H9 (cell line): ENCODE measurements around the gene DCBLD1. TPM values are rescaled to one million over a fixed set of nuclear protein-coding genes. Genes with fewer than 3 reads are reported as not detected.

ENCODE experiments used
- DNase-seq: peaks from one replicate; pipeline ENCODE4 v3.0.0-alpha.2; 2017
- H2AFZ ChIP-seq: one replicate; pipeline ENCODE4 v1.6.1; 2013; ENCODE audit warnings: mild to moderate bottlenecking, low read length, control low read depth, moderate library complexity
- H2AK5ac ChIP-seq: 2 replicates; pipeline ENCODE4 v1.6.1; 2013; ENCODE audit warnings: low read length, control low read depth, mixed read lengths; ENCODE audit not compliant: insufficient read length
- H2BK120ac ChIP-seq: one replicate; pipeline ENCODE4 v1.6.1; 2013; ENCODE audit warnings: low read depth, mild to moderate bottlenecking, low read length, control low read depth, inconsistent platforms; ENCODE audit not compliant: poor library complexity, severe bottlenecking
- H2BK12ac ChIP-seq: 2 replicates; pipeline ENCODE4 v1.6.1; 2013; ENCODE audit warnings: low read length, control low read depth, mixed read lengths, low read depth; ENCODE audit not compliant: insufficient read length
- H2BK15ac ChIP-seq: 2 replicates; pipeline ENCODE4 v1.6.1; 2013; ENCODE audit warnings: low read depth, low read length, control low read depth
- H2BK20ac ChIP-seq: one replicate; pipeline ENCODE4 v1.6.1; 2013; ENCODE audit warnings: low read depth, mild to moderate bottlenecking, low read length, control low read depth, inconsistent platforms; ENCODE audit not compliant: poor library complexity, severe bottlenecking
- H2BK5ac ChIP-seq: 2 replicates; pipeline ENCODE4 v1.6.1; 2013; ENCODE audit warnings: low read length, control low read depth, mixed read lengths; ENCODE audit not compliant: insufficient read length
- H3K14ac ChIP-seq: 2 replicates; pipeline ENCODE4 v1.6.1; 2013; ENCODE audit warnings: low read length, control low read depth; ENCODE audit not compliant: insufficient read depth
- H3K18ac ChIP-seq: 2 replicates; pipeline ENCODE4 v1.6.1; 2013; ENCODE audit warnings: low read depth, mild to moderate bottlenecking, mixed read lengths, low read length, control low read depth; ENCODE audit not compliant: insufficient read length
- H3K23ac ChIP-seq: 2 replicates; pipeline ENCODE4 v1.6.1; 2013; ENCODE audit warnings: low read length, control low read depth, mixed read lengths, low read depth; ENCODE audit not compliant: insufficient read length
- H3K23me2 ChIP-seq: 2 replicates; pipeline ENCODE4 v1.6.1; 2013; ENCODE audit warnings: low read depth, mild to moderate bottlenecking, mixed read lengths, low read length, control low read depth; ENCODE audit not compliant: insufficient read length, poor library complexity, severe bottlenecking
- H3K27ac ChIP-seq: 2 replicates; pipeline ENCODE4 v1.5.1; 2013; ENCODE audit warnings: low read length, control low read depth, mixed read lengths, low read depth; ENCODE audit not compliant: insufficient read length
- H3K27me3 ChIP-seq: 2 replicates; pipeline ENCODE4 v1.6.1; 2013; ENCODE audit warnings: low read length, control low read depth, inconsistent platforms; ENCODE audit not compliant: insufficient read depth
- H3K4ac ChIP-seq: 2 replicates; pipeline ENCODE4 v1.6.1; 2013; ENCODE audit warnings: low read depth, mild to moderate bottlenecking, control low read depth, inconsistent platforms, low read length, moderate library complexity
- H3K4me1 ChIP-seq: 2 replicates; pipeline ENCODE4 v1.6.1; 2013; ENCODE audit warnings: low read length, control low read depth, inconsistent platforms; ENCODE audit not compliant: insufficient read depth
- H3K4me2 ChIP-seq: 2 replicates; pipeline ENCODE4 v1.6.1; 2013; ENCODE audit warnings: low read length, control low read depth, mixed read lengths; ENCODE audit not compliant: insufficient read length, insufficient read depth
- H3K56ac ChIP-seq: 2 replicates; pipeline ENCODE4 v1.6.1; 2013; ENCODE audit warnings: low read depth, mild to moderate bottlenecking, mixed read lengths, low read length, control low read depth; ENCODE audit not compliant: insufficient read length
- H3K79me1 ChIP-seq: 2 replicates; pipeline ENCODE4 v1.6.1; 2013; ENCODE audit warnings: low read depth, mild to moderate bottlenecking, moderate library complexity, low read length, control low read depth, inconsistent platforms; ENCODE audit not compliant: insufficient read depth, poor library complexity, severe bottlenecking
- H3K79me2 ChIP-seq: 2 replicates; pipeline ENCODE4 v1.6.1; 2013; ENCODE audit warnings: low read length, control low read depth, inconsistent platforms; ENCODE audit not compliant: insufficient read depth
- H3K9ac ChIP-seq: 2 replicates; pipeline ENCODE4 v1.6.1; 2013; ENCODE audit warnings: low read length, control low read depth, mixed read lengths; ENCODE audit not compliant: insufficient read length; ENCODE audit errors: extremely low read depth
- H3K9me3 ChIP-seq: one replicate; pipeline ENCODE4 v1.6.1; 2013; ENCODE audit warnings: low read depth, low read length, inconsistent platforms; ENCODE audit not compliant: control insufficient read depth
- H3T11ph ChIP-seq: one replicate; pipeline ENCODE4 v1.6.1; 2013; ENCODE audit warnings: mild to moderate bottlenecking, low read length, control low read depth, inconsistent platforms
- H4K20me1 ChIP-seq: one replicate; pipeline ENCODE4 v1.6.1; 2013; ENCODE audit not compliant: control insufficient read depth, insufficient read length, insufficient read depth
- H4K5ac ChIP-seq: 2 replicates; pipeline ENCODE4 v1.6.1; 2013; ENCODE audit warnings: low read depth, mild to moderate bottlenecking, mixed read lengths, low read length, control low read depth; ENCODE audit not compliant: insufficient read length
- H4K8ac ChIP-seq: replicated peaks from 2 replicates; pipeline ENCODE4 v1.6.1; 2013; ENCODE audit warnings: low read length, control low read depth, mixed read lengths, low read depth; ENCODE audit not compliant: insufficient read length
- H4K91ac ChIP-seq: 2 replicates; pipeline ENCODE4 v1.6.1; 2013; ENCODE audit warnings: low read depth, mild to moderate bottlenecking, moderate library complexity, mixed read lengths, low read length, control low read depth; ENCODE audit not compliant: insufficient read length
- H3K27ac Mint-ChIP-seq, 3 experiments: 2 replicates in 2 of 3; 3 replicates in 1 of 3; pipeline ENCODE4 v1.8.0; 2020 to 2021; ENCODE audit warnings: mixed read lengths in 3 of 3, mild to moderate bottlenecking in 1 of 3, moderate library complexity in 1 of 3
- H3K27me3 Mint-ChIP-seq: 2 replicates; pipeline ENCODE4 v1.8.0; 2021; ENCODE audit warnings: low read depth, mild to moderate bottlenecking, moderate library complexity, mixed read lengths
- H3K36me3 Mint-ChIP-seq, 3 experiments: 2 replicates in 2 of 3; 3 replicates in 1 of 3; pipeline ENCODE4 v1.8.0; 2020 to 2021; ENCODE audit warnings: low read depth in 3 of 3, mixed read lengths in 3 of 3; ENCODE audit not compliant: insufficient read depth in 1 of 3
- H3K4me1 Mint-ChIP-seq, 2 experiments: 2 replicates each; pipeline ENCODE4 v1.8.0; 2020; ENCODE audit warnings: mixed read lengths in 2 of 2
- H3K4me3 Mint-ChIP-seq, 2 experiments: 2 replicates in 1 of 2; 3 replicates in 1 of 2; pipeline ENCODE4 v1.8.0; 2020 to 2021; ENCODE audit warnings: mild to moderate bottlenecking in 2 of 2, mixed read lengths in 2 of 2, moderate library complexity in 1 of 2
- H3K9me3 Mint-ChIP-seq, 2 experiments: 2 replicates in 1 of 2; 3 replicates in 1 of 2; pipeline ENCODE4 v1.8.0; 2020; ENCODE audit warnings: mild to moderate bottlenecking in 2 of 2, mixed read lengths in 2 of 2, moderate library complexity in 1 of 2
- CTCF ChIP-seq: fragments of 200-600 bp; sonication (generic); conservative IDR thresholded peaks from 3 replicates; pipeline ENCODE4 v1.8.0; 2021; ENCODE audit warnings: antibody characterized with exemption, mild to moderate bottlenecking
- WGBS: extraction: QIAGEN DNeasy Blood & Tissue Kit; methylation state at CpG from one replicate; pipeline ENCODE4 v1.1.7; 2013; ENCODE audit warnings: missing lambda C conversion rate, low lambda C conversion rate, mixed read lengths; ENCODE audit not compliant: insufficient read length; ENCODE audit errors: extremely low coverage; 5-methylcytosine and 5-hydroxymethylcytosine counted together
- total RNA-seq: library from RNA; stranded (reverse); gene quantifications from 2 replicates; pipeline ENCODE4 v1.2.1, GENCODE V29; 2021

Gene DCBLD1
- total RNA-seq, 1 experiment from 2014 or later = 10.1 TPM

- H2BK5ac ChIP-seq = no peak overlapping the region
- no peak overlapping the region for H3K27ac ChIP-seq
- H3K4me3 Mint-ChIP-seq = no peak overlapping the region
- no peak overlapping the region for H2BK20ac ChIP-seq
- H3K9me3 ChIP-seq = no peaks in the 10 kb centered on the region
- no peaks in the 10 kb centered on the region for H3K4me1 ChIP-seq
- H3K79me1 ChIP-seq = peaks cover 3% of the 10 kb centered on the region
- peaks cover 23 to 45% (median 35%) of the 10 kb centered on the region in 3 experiments for H3K36me3 Mint-ChIP-seq
- TF ChIP-seq CTCF = no peak
- peaks cover 5% of the 10 kb centered on the region; the same call in 1 of the 2 replicates for H3K79me2 ChIP-seq
- no peak overlapping the region for H3K27ac Mint-ChIP-seq
- H3K18ac ChIP-seq = no peak overlapping the region
- H3K9me3 Mint-ChIP-seq = peaks cover 13 to 15% of the 10 kb centered on the region in 2 experiments; a peak in 3 of 5 replicates
- no peak overlapping the region for H3K23ac ChIP-seq
- H3K27me3 Mint-ChIP-seq = no peaks in the 10 kb centered on the region; the same call in 1 of the 2 replicates
- H3K56ac ChIP-seq = no peak overlapping the region
- H4K8ac ChIP-seq = no peak overlapping the region
- peaks cover 7% of the 10 kb centered on the region for H3K23me2 ChIP-seq
- no peaks in the 10 kb centered on the region; the same call in 1 of the 2 replicates for H3K27me3 ChIP-seq
- H4K5ac ChIP-seq = no peak overlapping the region
- H2BK12ac ChIP-seq = no peak overlapping the region
- no peak overlapping the region for H3K4me2 ChIP-seq
- H4K91ac ChIP-seq = no peak overlapping the region
- no peaks in the 10 kb centered on the region for H4K20me1 ChIP-seq
- H2BK15ac ChIP-seq = no peak overlapping the region
- H3T11ph ChIP-seq = no peak overlapping the region
- no peak overlapping the region for H3K14ac ChIP-seq
- no peak overlapping the region for H3K9ac ChIP-seq
- DNase-seq = no peak
- H2BK120ac ChIP-seq = no peak overlapping the region
- H2AFZ ChIP-seq = no peak overlapping the region
- H3K4me1 Mint-ChIP-seq = peaks cover 6 to 13% of the 10 kb centered on the region in 2 experiments
- H2AK5ac ChIP-seq = no peak overlapping the region
- H3K4ac ChIP-seq = no peak overlapping the region
- WGBS = no CpG with 5 or more reads among the region's 2 CpGs
These were observed 115.3 kb downstream of the DCBLD1 start for GRCh38 chr6:117597755-117598154.

Other genes starting within 250 kb of the DCBLD1 start
- 0.13 TPM in 1 of 2 replicates, not detected in the other for gene VGLL2, start 217.1 kb upstream of the DCBLD1 start, total RNA-seq
- gene ROS1, start 56.7 kb upstream of the DCBLD1 start, total RNA-seq = not detected in 2 replicates
- 18.7 and 19.5 TPM in 2 replicates for gene GOPC, start 119.8 kb downstream of the DCBLD1 start, total RNA-seq
- 55.8 and 56.9 TPM in 2 replicates for gene NUS1, start 192.8 kb downstream of the DCBLD1 start, total RNA-seq